ENCODE results near the gene DHX38.

Gene DHX38

GRCh38 chr16:72084445-72084844, 9.2 kb upstream of the DHX38 start:
- DNase-seq = no peak

DNA sequence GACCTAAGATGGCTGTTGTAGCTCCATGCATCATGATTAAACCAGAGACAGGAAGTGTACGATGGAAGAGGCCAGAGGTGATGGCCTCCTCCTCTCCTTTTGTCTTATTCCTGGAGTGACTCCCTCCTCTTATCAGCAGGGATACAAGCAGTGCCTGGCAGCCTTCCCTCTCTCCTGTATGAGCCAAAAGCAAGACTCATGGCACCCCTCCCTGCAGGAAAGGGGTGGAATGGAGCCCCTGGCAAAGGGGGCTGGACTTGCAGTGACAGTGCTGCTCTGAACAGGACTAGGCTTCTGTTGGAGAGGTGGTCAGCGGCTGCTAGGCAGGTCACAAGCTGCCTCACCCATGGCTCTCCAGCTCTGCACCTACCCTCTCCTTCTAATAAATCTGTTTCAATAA, 8.6 kb upstream of the DHX38 start:
- no peak for DNase-seq

GRCh38 chr16:72091217-72091616, 2.4 kb upstream of the DHX38 start:
- DNase-seq = no peak

- DNase-seq = peak; percentile 46
These were observed 707 bp upstream of the DHX38 start for GRCh38 chr16:72092832-72093447.

DNA sequence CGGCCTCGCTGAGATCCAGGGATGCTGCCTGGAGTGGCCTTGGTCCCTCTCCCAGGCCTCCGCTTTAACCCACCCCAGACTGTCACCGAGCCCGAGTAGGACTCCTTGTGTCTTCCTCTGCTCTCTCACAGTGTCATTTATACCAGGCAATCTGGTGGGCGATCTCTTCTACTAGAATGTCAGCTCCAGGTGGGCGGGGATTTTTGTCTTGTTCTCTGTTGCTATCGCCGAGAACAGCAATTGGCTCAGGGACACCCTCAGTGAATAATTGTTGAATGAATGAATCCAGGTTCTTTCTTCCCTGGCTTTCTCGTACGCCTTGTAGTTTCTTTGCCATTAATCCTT, 591 bp downstream of the DHX38 start:
- no peak for DNase-seq

GRCh38 chr16:72098936-72099335, 5.3 kb downstream of the DHX38 start:
- DNase-seq = no peak

DNA sequence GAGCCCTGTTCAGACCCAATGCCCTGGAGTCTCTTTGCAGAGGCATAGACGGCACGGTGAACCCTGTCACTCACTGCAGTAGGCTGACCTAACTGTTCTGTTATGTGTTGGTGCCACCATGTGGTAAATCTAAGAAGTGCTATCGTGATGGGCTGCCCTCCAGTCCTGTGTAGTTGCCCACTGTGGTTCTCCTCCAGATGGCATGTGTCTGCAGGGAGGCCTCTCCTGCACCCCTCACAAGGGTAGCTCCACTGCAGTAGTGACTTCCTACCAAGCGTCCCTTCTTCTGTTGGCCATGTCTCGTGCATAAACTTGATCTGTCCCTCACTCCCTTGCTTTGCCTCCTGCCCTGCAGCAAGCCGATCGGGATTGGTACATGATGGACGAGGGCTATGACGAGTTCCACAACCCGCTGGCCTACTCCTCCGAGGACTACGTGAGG, 5.8 kb downstream of the DHX38 start:
- DNase-seq = peak; percentile 35

DNA sequence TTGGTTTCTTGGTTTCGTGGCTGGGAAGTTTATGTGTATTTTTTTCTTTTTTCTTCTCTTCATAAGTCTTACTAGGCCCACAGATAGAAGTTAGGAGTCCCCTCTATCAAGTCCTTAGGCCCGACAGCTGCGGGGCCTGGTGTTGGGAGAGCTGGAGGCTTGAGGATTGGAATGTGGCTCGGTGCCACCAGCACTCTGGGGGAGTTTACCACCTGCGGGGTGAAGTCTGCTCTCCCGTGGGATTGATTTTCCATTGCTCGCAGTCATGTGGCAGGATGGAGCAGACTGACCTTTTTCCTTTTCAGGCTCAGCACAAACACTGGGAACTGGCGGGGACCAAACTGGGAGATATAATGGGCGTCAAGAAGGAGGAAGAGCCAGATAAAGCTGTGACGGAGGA, 7.5 kb downstream of the DHX38 start:
- DNase-seq = no peak

DNA sequence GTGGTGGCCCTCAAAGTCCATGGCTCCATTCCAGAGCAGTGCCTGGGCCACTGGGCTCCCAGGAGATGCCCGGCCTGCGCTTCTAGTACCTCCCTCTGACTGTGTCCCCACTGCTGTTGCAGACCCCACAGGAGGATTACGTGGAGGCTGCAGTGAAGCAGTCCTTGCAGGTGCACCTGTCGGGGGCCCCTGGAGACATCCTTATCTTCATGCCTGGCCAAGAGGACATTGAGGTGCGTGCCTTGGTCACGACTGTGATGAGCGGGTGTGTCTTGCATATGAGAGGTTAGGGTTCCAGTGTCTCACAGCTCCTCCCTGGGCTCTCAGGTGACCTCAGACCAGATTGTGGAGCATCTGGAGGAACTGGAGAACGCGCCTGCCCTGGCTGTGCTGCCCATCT, 11.3 kb downstream of the DHX38 start:
- no peak for DNase-seq

- no peak for DNase-seq
These were observed 12.3 kb downstream of the DHX38 start for GRCh38 chr16:72105978-72106377.

- no peak for DNase-seq
These were observed 13.7 kb downstream of the DHX38 start for GRCh38 chr16:72107371-72107770.

GRCh38 chr16:72108353-72109102, 14.9 kb downstream of the DHX38 start:
- DNase-seq = no peak

- DNase-seq = no peak
These were observed 15.7 kb downstream of the DHX38 start for GRCh38 chr16:72109300-72109699.

- no peak for DNase-seq
These were observed 16.4 kb downstream of the DHX38 start for GRCh38 chr16:72109966-72110530.

DNA sequence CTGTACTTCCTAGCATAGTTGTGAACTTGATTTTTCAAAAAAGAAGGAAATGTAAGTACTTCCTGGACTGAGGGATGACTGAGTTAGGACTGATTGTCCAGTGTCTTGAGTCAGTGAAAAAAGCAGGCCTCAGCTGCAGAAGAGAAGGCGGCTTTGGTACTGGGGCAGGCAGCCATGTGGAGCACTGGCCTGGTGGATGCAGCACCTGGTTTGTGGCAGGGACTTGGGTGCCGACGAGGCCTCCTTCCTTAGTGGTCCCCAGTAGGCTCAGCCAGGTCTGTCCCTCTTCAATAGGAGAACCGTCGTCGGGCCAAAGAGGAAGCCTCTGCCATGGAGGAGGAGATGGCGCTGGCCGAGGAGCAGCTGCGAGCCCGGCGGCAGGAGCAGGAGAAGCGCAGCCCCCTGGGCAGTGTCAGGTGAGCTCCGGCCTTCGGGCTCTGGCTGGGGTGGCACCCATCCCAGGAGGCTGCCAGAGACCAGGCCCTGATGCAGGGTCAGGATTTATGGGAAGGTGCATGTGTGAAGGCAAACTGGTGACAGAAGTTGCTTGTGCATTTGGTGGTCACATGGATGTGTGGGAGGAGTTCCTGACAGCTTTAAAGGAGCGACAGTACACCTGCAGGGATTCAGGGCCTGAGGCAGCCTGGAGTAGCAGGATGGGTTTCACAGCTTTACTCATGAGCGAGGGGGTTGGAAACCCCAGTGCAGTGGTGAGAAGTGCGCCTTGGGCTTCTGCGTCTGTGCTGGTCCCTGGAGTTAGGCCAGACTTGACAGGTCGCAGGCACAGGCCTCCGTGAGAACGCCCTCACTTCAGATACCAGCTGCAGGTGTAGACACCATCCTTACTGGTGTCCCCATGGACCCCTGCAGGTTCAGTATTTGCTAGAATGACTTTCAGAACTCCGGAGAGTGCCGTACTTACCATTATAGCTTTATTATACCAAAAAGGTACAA, 17.3 kb downstream of the DHX38 start:
- no peak for DNase-seq

DNA sequence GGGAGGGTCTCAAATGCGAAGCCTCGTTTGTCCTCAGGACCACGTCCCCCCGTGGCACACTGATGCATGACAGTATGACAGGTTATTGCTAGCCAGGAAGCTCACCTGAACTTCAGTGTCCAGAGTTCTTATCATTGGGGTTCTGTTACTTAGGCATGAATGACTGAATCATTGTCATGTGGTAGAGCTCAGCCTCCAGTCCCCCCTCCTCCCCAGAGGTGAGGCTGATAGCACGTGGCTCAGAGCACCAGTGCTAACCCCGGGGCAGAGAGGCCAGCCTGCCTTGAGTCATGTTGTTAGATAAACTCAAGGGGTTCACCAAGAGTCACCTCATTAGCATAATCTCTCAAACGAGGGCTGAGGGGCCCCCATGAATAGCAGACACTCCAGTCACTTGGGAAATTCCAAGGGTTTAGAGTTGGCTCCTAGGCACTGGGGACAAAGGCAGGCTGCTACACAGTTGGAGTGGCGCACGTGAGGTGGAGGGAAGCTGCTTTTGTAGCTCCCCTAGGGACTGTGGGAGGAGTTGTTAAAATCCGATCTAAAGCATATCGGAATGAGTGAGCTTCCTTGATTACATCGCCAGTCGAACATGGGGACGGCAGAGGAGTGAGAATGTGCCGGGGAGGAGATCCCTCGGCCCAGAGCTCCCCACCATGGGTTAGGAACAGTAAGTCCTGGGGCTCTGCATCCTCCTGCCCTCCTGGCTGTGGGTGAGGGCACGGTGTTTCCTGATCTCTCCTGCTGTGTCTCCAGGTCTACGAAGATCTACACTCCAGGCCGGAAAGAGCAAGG, 18.2 kb downstream of the DHX38 start:
- no peak for DNase-seq

- DNase-seq = no peak
These were observed 18.8 kb downstream of the DHX38 start for GRCh38 chr16:72112452-72112792.

DNA sequence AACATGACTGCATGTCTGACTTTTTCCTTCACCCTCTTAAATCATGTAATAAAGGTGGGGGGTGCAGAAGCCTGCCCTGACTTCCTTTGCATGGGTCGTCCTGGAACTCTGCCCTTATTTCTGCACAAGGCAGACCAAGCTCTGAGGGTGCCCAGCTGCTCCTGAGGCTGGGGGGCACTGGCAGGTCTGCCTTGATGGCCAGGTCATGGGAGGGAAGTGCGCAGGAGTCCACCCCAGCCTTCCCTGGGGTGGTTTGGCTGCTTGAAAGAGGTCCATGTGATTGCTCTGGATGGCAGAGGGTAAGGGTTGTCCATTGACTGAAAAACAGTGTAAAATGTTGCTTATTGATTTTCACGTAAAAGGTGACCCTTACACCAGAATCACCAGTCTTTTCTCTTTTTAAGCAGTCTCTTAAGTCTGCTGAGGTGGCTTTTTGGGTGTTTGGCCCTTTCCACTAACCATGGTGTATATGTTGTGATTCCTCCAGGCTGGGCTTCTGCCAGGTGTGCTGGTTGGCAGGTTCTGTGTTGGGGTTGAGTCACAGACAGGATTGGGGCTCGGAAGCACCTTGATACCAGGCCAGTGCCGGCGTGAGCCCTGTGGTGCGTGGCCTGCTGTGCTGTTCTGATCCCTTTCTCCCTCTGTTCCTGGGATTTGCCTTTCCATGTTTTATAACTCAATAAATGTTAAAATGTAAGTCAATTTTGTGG, 19.4 kb downstream of the DHX38 start:
- no peak for DNase-seq

DNA sequence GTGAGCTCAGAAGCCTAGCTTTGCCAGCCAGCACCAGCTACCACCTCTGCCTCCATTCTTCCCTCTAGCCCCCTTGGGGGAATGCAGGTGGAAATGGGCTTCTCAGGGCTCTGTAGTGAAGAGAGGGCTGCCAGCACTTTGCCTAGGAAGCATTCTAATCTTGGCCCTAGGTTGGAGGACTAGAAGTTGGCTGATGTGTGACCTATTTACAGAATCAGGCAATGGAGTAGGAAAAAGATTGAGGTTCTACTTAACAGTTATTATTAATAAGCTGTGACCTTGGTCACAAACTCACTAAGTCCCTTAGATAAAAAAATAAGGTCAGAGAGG, 19.9 kb downstream of the DHX38 start:
- no peak for DNase-seq

GRCh38 chr16:72120026-72120425, 26.4 kb downstream of the DHX38 start:
- DNase-seq = no peak

DNA sequence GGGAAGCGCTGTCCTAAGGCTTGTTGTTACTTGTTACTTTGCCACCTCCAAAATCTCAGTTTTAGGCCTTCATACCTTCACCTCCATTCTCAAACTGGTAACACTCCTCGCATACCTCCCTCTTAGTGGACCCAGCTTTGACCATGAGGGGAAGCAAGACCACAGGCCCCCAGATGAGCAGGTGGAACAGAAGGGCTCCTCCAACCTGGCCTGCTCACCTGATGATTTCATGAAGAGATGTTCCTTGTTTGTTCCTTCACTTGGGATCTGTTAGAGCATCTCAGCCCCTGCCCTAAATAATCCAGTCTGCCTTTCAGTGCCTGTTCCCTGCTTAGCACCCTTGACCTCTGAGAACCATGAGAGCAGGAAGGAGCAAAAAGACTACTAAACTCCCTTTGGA, 28.7 kb downstream of the DHX38 start:
- no peak for DNase-seq

DNA sequence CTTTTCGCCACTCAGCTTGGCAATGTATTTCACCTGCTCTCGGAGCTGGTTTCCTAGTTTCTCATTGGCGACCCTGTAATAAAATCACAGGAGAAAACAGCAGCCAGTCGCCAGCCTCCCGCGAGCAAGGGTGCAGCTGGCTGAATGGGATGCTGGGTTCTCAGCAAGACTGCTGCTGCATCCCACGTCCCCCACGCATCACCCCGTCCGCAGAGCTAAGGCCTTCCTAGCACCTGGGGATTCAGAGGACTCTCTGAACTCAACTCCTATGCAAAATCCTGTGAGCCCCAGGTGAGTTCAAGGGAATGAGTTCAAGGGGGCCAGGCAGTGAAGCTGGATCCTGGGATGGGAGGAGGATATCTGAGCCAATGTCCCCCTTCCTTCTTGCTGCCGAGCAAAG, 29.3 kb downstream of the DHX38 start:
- no peak for DNase-seq
